GM12891 (cell line): ENCODE measurements around the gene DNAJC5.
"Not testable (repeated sequence)": the region's sequence is repeated elsewhere in the genome, so short reads cannot be mapped to it uniquely, and the experiment has no call there.

Experiments used
- DNase-seq: peaks from one replicate; pipeline ENCODE4 v3.0.0; 2011; ENCODE audit warnings: low spot score; ENCODE audit not compliant: insufficient read length
- FAIRE-seq: peaks from 2 replicates; lab custom pipeline; 2011; peaks lifted over from hg19 to GRCh38; lab: Jason Lieb, UNC
- PAX5 ChIP-seq: IDR thresholded peaks from 2 replicates; pipeline ENCODE4 v1.6.1; 2011; ENCODE audit warnings: low read length, moderate library complexity, mild to moderate bottlenecking; ENCODE audit not compliant: insufficient read depth, severe bottlenecking
- POLR2A ChIP-seq: IDR thresholded peaks from 2 replicates; pipeline ENCODE4 v1.6.1; 2011; ENCODE audit warnings: low read depth, low read length, control low read depth
- POLR2AphosphoS5 ChIP-seq: IDR thresholded peaks from 2 replicates; pipeline ENCODE4 v1.6.1; 2011; ENCODE audit warnings: low read depth, low read length, control low read depth
- POU2F2 ChIP-seq: IDR thresholded peaks from 2 replicates; pipeline ENCODE4 v1.6.1; 2011; ENCODE audit warnings: low read depth, mild to moderate bottlenecking, control low read depth, low read length, moderate library complexity
- SPI1 ChIP-seq: IDR thresholded peaks from 2 replicates; pipeline ENCODE4 v1.6.1; 2011; ENCODE audit warnings: low read depth, low read length, control low read depth
- TAF1 ChIP-seq: IDR thresholded peaks from 2 replicates; pipeline ENCODE4 v1.6.1; 2011; ENCODE audit warnings: low read depth, low read length, control low read depth

The DNAJC5 gene

GRCh38 chr20:63917811-63918210 lies 22.9 kb downstream of the DNAJC5 start:
- FAIRE-seq (peak; percentile 91), DNase-seq (no peak)
- TF ChIP-seq TAF1 (no peak), POU2F2 (peak; percentile 91)

GRCh38 chr20:63919130-63919529 lies 24.2 kb downstream of the DNAJC5 start:
- no peak for DNase-seq
- peak; percentile 35 for FAIRE-seq
- TF ChIP-seq POU2F2 (no peak), TAF1 (no peak), POLR2A (no peak), POLR2AphosphoS5 (no peak), SPI1 (no peak), PAX5 (no peak)

- no peak for FAIRE-seq
- no peak for TF ChIP-seq POLR2AphosphoS5
- no peak for TF ChIP-seq TAF1
- TF ChIP-seq POLR2A = no peak
- TF ChIP-seq POU2F2 = no peak
- TF ChIP-seq SPI1 = no peak
- no peak for TF ChIP-seq PAX5
- DNase-seq = no peak
These were observed 25.3 kb downstream of the DNAJC5 start for GRCh38 chr20:63920226-63920625.

DNA sequence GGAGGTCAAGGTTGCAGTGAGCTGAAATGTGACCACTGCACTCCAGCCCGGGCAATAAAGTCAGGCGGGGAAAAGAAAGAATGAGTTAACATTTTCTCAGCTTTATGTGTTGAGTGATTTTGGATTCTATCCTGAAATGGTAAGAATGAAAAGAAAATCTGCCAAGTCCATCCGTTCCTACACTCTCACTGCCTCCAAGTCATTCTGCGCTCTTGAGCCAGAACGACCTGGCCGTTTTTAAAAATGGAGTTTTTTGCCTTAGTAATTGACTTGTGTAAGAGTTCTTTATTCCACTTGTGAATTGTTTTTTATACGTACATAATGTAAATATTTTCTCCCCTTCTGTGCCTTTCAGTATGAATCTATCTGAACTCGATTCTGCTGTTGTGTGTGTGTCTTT lies 28.7 kb downstream of the DNAJC5 start:
- FAIRE-seq (no peak), DNase-seq (no peak)
- TF ChIP-seq TAF1 (no peak), POU2F2 (no peak), SPI1 (no peak), POLR2AphosphoS5 (no peak), POLR2A (no peak)

- TF ChIP-seq POLR2A (no peak), POLR2AphosphoS5 (no peak), SPI1 (no peak), POU2F2 (no peak)
- FAIRE-seq (no peak), DNase-seq (no peak)
These were observed 29.3 kb downstream of the DNAJC5 start for GRCh38 chr20:63924241-63924640.

GRCh38 chr20:63926298-63926697 lies 31.4 kb downstream of the DNAJC5 start:
- FAIRE-seq (no peak), DNase-seq (no peak)
- no peak for TF ChIP-seq POLR2AphosphoS5
- no peak for TF ChIP-seq POLR2A
- TF ChIP-seq POU2F2 = no peak
- no peak for TF ChIP-seq PAX5
- no peak for TF ChIP-seq SPI1
- no peak for TF ChIP-seq TAF1

DNA sequence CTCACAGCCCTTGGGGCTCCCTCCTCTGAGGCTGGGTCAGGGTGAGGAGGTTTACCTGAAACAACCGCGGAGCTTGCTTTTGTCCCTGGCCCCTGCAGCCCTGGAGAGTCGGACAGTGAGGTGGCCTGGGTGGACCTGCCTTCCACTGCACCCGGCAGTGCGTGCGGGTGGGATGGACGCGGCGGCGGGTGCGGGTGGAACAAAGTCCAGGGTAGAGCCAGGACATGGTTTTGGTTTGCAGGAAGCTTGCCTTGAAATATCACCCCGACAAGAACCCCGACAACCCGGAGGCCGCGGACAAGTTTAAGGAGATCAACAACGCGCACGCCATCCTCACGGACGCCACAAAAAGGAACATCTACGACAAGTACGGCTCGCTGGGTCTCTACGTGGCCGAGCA lies 34.1 kb downstream of the DNAJC5 start:
- DNase-seq = no peak
- TF ChIP-seq POLR2AphosphoS5 (no peak), POU2F2 (no peak), PAX5 (no peak), TAF1 (no peak), SPI1 (no peak)
- no peak for FAIRE-seq

- FAIRE-seq, DNase-seq: not testable (repeated sequence)
These were observed 34.6 kb downstream of the DNAJC5 start for GRCh38 chr20:63929473-63929883.

DNA sequence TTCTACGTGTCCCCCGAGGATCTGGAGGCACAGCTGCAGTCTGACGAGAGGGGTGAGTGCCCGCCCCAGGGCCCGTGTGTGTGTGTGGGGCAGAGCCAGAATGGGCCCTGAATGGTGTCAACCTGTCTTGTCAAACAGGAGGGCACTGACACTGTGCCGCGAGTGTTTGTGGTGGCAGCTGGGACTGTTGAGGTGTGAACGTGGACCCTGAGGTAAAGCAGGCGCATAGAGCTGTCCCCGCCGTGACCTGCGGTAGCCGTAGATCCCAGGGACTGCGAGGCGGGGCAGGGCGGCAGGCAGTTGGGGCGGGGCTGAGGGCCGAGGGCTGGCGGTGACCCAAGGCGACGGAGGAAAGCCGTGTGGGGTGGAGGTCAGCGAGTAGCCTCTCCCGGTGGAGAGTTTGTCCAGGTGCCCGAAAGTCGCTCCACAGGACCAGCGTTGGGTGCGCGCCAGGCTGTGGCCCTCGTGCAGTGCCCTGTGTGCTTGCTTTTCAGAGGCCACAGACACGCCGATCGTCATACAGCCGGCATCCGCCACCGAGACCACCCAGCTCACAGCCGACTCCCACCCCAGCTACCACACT lies 36.1 kb downstream of the DNAJC5 start:
- FAIRE-seq = no peak
- TF ChIP-seq PAX5 = no peak
- TF ChIP-seq POLR2A = no peak
- TF ChIP-seq TAF1 = no peak
- no peak for TF ChIP-seq SPI1
- TF ChIP-seq POLR2AphosphoS5 = no peak
- no peak for TF ChIP-seq POU2F2

DNA sequence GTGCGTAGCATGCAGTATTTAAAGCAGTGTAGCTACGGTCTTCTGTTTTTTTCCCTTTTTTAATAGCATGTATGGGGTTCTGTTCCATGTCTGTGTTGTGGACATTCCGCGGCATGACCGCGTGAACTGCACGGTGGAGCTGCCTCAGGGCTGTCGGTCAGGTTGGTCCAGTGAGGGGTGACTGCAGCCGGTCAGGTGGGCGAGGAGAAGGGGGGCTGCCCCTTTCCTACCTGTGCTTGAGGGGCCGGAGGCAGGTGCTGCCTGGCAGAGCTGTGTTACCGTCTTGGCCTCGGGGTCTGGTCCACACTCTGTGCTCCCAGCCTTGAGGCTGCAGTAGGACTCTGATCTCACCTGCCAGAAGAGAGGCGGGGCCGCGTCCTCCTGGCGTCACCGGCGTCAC lies 36.8 kb downstream of the DNAJC5 start:
- TF ChIP-seq TAF1 (no peak), PAX5 (no peak), POU2F2 (no peak), POLR2A (no peak), POLR2AphosphoS5 (no peak), SPI1 (no peak)
- FAIRE-seq (no peak), DNase-seq (no peak)

More for the DNA sequence above, 36.1 kb downstream of the DNAJC5 start:
- no peak for DNase-seq
